Measurements from ENCODE around the gene CEP164.

GRCh38 chr11:117387992-117388755, 60.5 kb downstream of the CEP164 start:
- no peak for TF ChIP-seq CTCF (IDR thresholded peaks at IDR 0.05; ENCODE audit: poor library complexity, severe bottlenecking)
- TF ChIP-seq TAF1 (IDR thresholded peaks at IDR 0.05; ENCODE audit: low read depth): no peak
- no peak for TF ChIP-seq EZH2 (IDR thresholded peaks at IDR 0.05; ENCODE audit: borderline replicate concordance, insufficient read depth, low read length, poor library complexity, severe bottlenecking)
